K562 (cell line): ENCODE results near the gene KHDRBS2. TPM values are rescaled to one million over a fixed set of nuclear protein-coding genes. Genes with fewer than 3 reads are reported as not detected.

Source experiments
- ATAC-seq: fragments of 200-7000 bp; cut with Tn5 transposase; 3 replicates; pipeline ENCODE4 v1.9.1; 2020; ENCODE audit warnings: moderate library complexity
- BruUV-seq: library from RNA; stranded (reverse); fragments of 400-500 nt; replicated peaks from 2 replicates; lab custom pipeline; 2021; lab: Mats Ljungman, UMichigan
- CTCF ChIA-PET: fragments of 300-600 bp; formaldehyde crosslinking; extraction: SDS; loops from one replicate; lab custom pipeline; 2021; ENCODE audit warnings: low intra/inter-chr PET ratio; lab: Yijun Ruan, JAX
- POLR2A ChIA-PET: fragments of 300-600, 350-650 bp; sonication (Branson Sonifier 250); formaldehyde crosslinking; extraction: SDS; loops from one replicate; lab custom pipeline; 2021; ENCODE audit warnings: antibody characterized with exemption, inconsistent platforms; lab: Yijun Ruan, JAX
- DNase-seq, 4 experiments: peaks; one replicate each; pipeline versions ENCODE4 v3.0.0 to v3.0.0-alpha.2; 2011 to 2018; ENCODE audit warnings: low spot score in 3 of 4, mixed read lengths in 3 of 4; ENCODE audit errors: extremely low read depth in 1 of 4
- FAIRE-seq: peaks from 2 replicates; lab custom pipeline; 2011; peaks lifted over from hg19 to GRCh38; lab: Jason Lieb, UNC
- H2AFZ ChIP-seq: 2 replicates; pipeline ENCODE4 v1.6.0; 2011; ENCODE audit warnings: low read depth, low read length, control low read depth, inconsistent platforms
- H3K27ac ChIP-seq: fragments of 200-600 bp; 3 replicates; pipeline ENCODE4 v1.8.0; 2011; ENCODE audit warnings: low read depth, mild to moderate bottlenecking, control low read depth, inconsistent platforms, low read length, moderate library complexity, mixed read lengths; ENCODE audit errors: extremely low read depth
- H3K27me3 ChIP-seq, 2 experiments: fragments of 300-600 bp in 1 of 2; 2 replicates in 1 of 2; 3 replicates in 1 of 2; pipeline versions ENCODE4 v1.6.0 to v1.8.0; 2011; ENCODE audit warnings: inconsistent platforms in 2 of 2, low read length in 2 of 2, mild to moderate bottlenecking in 1 of 2, mixed read lengths in 1 of 2, moderate library complexity in 1 of 2; ENCODE audit not compliant: control insufficient read depth in 2 of 2, insufficient read depth in 2 of 2
- H3K36me3 ChIP-seq: fragments of 300-600 bp; 3 replicates; pipeline ENCODE4 v1.8.0; 2011; ENCODE audit warnings: mild to moderate bottlenecking, low read length, inconsistent platforms; ENCODE audit not compliant: control insufficient read depth, insufficient read depth
- H3K4me1 ChIP-seq, 2 experiments: fragments of 200-600 bp in 1 of 2; replicated peaks in 1 of 2; 2 replicates in 1 of 2; 3 replicates in 1 of 2; pipeline versions ENCODE4 v1.5.1 to v1.8.0; 2011; ENCODE audit warnings: inconsistent platforms in 2 of 2, low read length in 2 of 2, mild to moderate bottlenecking in 1 of 2, mixed read lengths in 1 of 2, moderate library complexity in 1 of 2; ENCODE audit not compliant: control insufficient read depth in 2 of 2, insufficient read depth in 2 of 2
- H3K4me2 ChIP-seq: 2 replicates; pipeline ENCODE4 v1.6.1; 2011; ENCODE audit warnings: low read length, control low read depth, inconsistent platforms, mixed read lengths; ENCODE audit not compliant: insufficient read depth
- H3K4me3 ChIP-seq: fragments of 200-600 bp; sonication (generic), shearing (Covaris generic); 2 replicates; pipeline ENCODE4 v1.5.1; 2016; ENCODE audit warnings: control low read depth, inconsistent platforms
- H3K79me2 ChIP-seq: fragments of 200-600 bp; 3 replicates; pipeline ENCODE4 v1.8.0; 2011; ENCODE audit warnings: low read length, inconsistent platforms; ENCODE audit not compliant: control insufficient read depth, insufficient read depth
- H3K9ac ChIP-seq, 2 experiments: 2 replicates each; pipeline versions ENCODE4 v1.6.0 to v1.6.1; 2011; ENCODE audit warnings: low read depth in 2 of 2, low read length in 2 of 2, control low read depth in 1 of 2, inconsistent platforms in 1 of 2, mild to moderate bottlenecking in 1 of 2, mixed read lengths in 1 of 2; ENCODE audit not compliant: insufficient read depth in 1 of 2
- H3K9me1 ChIP-seq: one replicate; pipeline ENCODE4 v1.6.0; 2011; ENCODE audit warnings: inconsistent platforms, mild to moderate bottlenecking, low read length, moderate library complexity; ENCODE audit not compliant: control insufficient read depth, insufficient read depth
- H3K9me3 ChIP-seq: replicated peaks from 2 replicates; pipeline ENCODE4 v1.5.1; 2011; ENCODE audit warnings: low read depth, low read length, inconsistent platforms; ENCODE audit not compliant: control insufficient read depth, insufficient read depth
- H4K20me1 ChIP-seq: replicated peaks from 2 replicates; pipeline ENCODE4 v1.6.1; 2011; ENCODE audit warnings: low read length, inconsistent platforms, mixed read lengths; ENCODE audit not compliant: control insufficient read depth, insufficient read depth
- ARID3B ChIP-seq: fragments of 250-450 bp; sonication (Bioruptor Pico); IDR thresholded peaks from 2 replicates; pipeline ENCODE4 v1.4.0; 2020; ENCODE audit warnings: borderline replicate concordance
- ATF2 ChIP-seq: sonication (generic); formaldehyde crosslinking; IDR thresholded peaks from 2 replicates; pipeline ENCODE4 v1.8.1; 2022; ENCODE audit warnings: missing genetic modification reagents
- MYC ChIP-seq, 2 experiments: fragments of 250-450 bp in 1 of 2; sonication (Bioruptor Pico) in 1 of 2; IDR thresholded peaks; 2 replicates each; pipeline versions ENCODE4 v1.5.1 to v1.6.1; 2012 to 2021; ENCODE audit warnings: low read depth in 2 of 2, borderline replicate concordance in 1 of 2, improper control_type of control experiment in 1 of 2, low read length in 1 of 2, mild to moderate bottlenecking in 1 of 2, moderate library complexity in 1 of 2
- SIN3A ChIP-seq, 2 experiments: fragments of 150-350 bp in 1 of 2; IDR thresholded peaks; 2 replicates each; pipeline ENCODE4 v1.6.1; 2011 to 2016; ENCODE audit warnings: borderline replicate concordance in 2 of 2, low read depth in 2 of 2, low read length in 2 of 2, mild to moderate bottlenecking in 2 of 2, moderate library complexity in 2 of 2; ENCODE audit not compliant: control insufficient read depth in 1 of 2
- SMAD2 ChIP-seq: fragments of 150-350 bp; IDR thresholded peaks from 2 replicates; pipeline ENCODE4 v1.6.1; 2014; ENCODE audit warnings: low read depth, mild to moderate bottlenecking, low read length
- WHSC1 ChIP-seq: IDR thresholded peaks from one replicate; pipeline ENCODE4 v1.6.1; 2012; ENCODE audit warnings: low read length, control low read depth, inconsistent platforms
- ZFPM2 ChIP-seq: fragments of 250-450 bp; sonication (Bioruptor Pico); IDR thresholded peaks from 2 replicates; pipeline ENCODE4 v1.5.1; 2022; ENCODE audit warnings: mild to moderate bottlenecking
- ZNF239 ChIP-seq: fragments of 250-450 bp; sonication (Bioruptor Pico); IDR thresholded peaks from 2 replicates; pipeline ENCODE4 v1.4.0; 2020; ENCODE audit warnings: mild to moderate bottlenecking
- ZNF778 ChIP-seq: fragments of 450-650 bp; formaldehyde crosslinking; IDR thresholded peaks from 2 replicates; pipeline ENCODE4 v1.4.0; 2020; ENCODE audit warnings: mild to moderate bottlenecking, moderate library complexity
- WGBS: fragments of 100-300 bp; shearing (Covaris generic); methylation state at CpG from one replicate; pipeline ENCODE4 v1.1.6; 2016; ENCODE audit warnings: low coverage, mixed read lengths; ENCODE audit not compliant: insufficient coverage; ENCODE audit errors: missing lambda C conversion rate; 5-methylcytosine and 5-hydroxymethylcytosine counted together
- in situ Hi-C: fragments of 300-500 bp; cut with MboI; formaldehyde crosslinking; loops from 4 replicates; pipeline ENCODE4 v1.15.0; 2018; ENCODE audit warnings: inconsistent platforms, mixed read lengths
- intact Hi-C: fragments of 100-400 bp; cut with micrococcal nuclease; formaldehyde crosslinking; loops from 2 replicates; pipeline ENCODE4 v1.14.2; 2022
- polyA plus RNA-seq, 8 experiments: library from polyadenylated mRNA; depleted of rRNA in 4 of 8; stranded (reverse) in 5 of 8; unstranded in 3 of 8; fragments of >200 nt; fragmentation: Nextera tagmentation in 2 of 8; fragmentation: Illumina TruSeq in 1 of 8; extraction: Ambion mirVana in 2 of 8; extraction: Trizol in 1 of 8; gene quantifications; 2 replicates each; pipeline versions ENCODE4 v1.2.1 to v1.2.3, GENCODE V29; 2011 to 2014; ENCODE audit warnings: inconsistent platforms in 1 of 8, missing spikeins in 1 of 8
- total RNA-seq, 7 experiments: library from RNA; depleted of rRNA in 6 of 7; stranded (reverse); fragments of >200 nt in 6 of 7; fragmentation: Illumina TruSeq in 2 of 7; extraction: Trizol in 2 of 7; gene quantifications; 2 replicates each; pipeline versions ENCODE4 v1.2.1 to v1.2.3, GENCODE V29; 2011 to 2021; ENCODE audit warnings: low replicate concordance in 1 of 7

KHDRBS2 gene
- total and polyA plus RNA-seq, 9 of the 15 experiments (the other 6 are each of a cell fraction or from before 2014, with no cell fraction given), result not detected

- ATAC-seq, result no peak
- no peaks in the 10 kb centered on the region for H4K20me1 ChIP-seq
- POLR2A ChIA-PET, result no interaction called here
- CTCF ChIA-PET, result no interaction called here
- BruUV-seq, result no TSS peak
- no peak for TF ChIP-seq SMAD2
- no peak for TF ChIP-seq SIN3A (IDR thresholded peaks at IDR 0.05; ENCODE audit: borderline replicate concordance in 2 of 2, control insufficient read depth in 1 of 2, low read depth in 2 of 2, low read length in 2 of 2)
- TF ChIP-seq ZNF239, result no peak
- no peak for TF ChIP-seq MYC (IDR thresholded peaks at IDR 0.05; ENCODE audit: low read depth, low read length)
- TF ChIP-seq MYC (CRISPR knock-in tag; IDR thresholded peaks at IDR 0.05; ENCODE audit: borderline replicate concordance, low read depth), result no peak
- TF ChIP-seq WHSC1, result no peak
- TF ChIP-seq, all 486 proteins: peak for 0
- Histone ChIP-seq H3K4me3 (no peak overlapping the region), H3K36me3 (no peaks in the 10 kb centered on the region), H3K9ac (no peak overlapping the region), H3K4me2 (no peak overlapping the region), H2AFZ (no peak overlapping the region), H3K9me1 (no peaks in the 10 kb centered on the region), H3K27me3 (no peaks in the 10 kb centered on the region), H3K4me1 (no peaks in the 10 kb centered on the region), H3K9me3 (no peaks in the 10 kb centered on the region), H3K79me2 (no peaks in the 10 kb centered on the region), H3K27ac (no peak overlapping the region)
- WGBS, result 2% methylated on average over 5 of the region's 5 CpGs
- DNase-seq (no peak), FAIRE-seq (no peak)
- intact Hi-C loops (no loop called here), in situ Hi-C loops (no loop called here)
Measured at GRCh38 chr6:61745994-61746393, 540.0 kb downstream of the KHDRBS2 start.

GRCh38 chr6:61711849-61712248 lies 574.2 kb downstream of the KHDRBS2 start:
- no peaks in the 10 kb centered on the region for H3K4me1 ChIP-seq
- no peaks in the 10 kb centered on the region for H4K20me1 ChIP-seq
- H3K27ac ChIP-seq, result no peak overlapping the region
- CTCF ChIA-PET, result no interaction called here
- no peaks in the 10 kb centered on the region for H3K79me2 ChIP-seq
- DNase-seq, result no peak
- 7% methylated on average over 3 of the region's 3 CpGs for WGBS
- in situ Hi-C loops, result no loop called here
- intact Hi-C loops, result no loop called here
- no peaks in the 10 kb centered on the region; the same call in 1 of the 2 replicates for H3K9me3 ChIP-seq
- no peak overlapping the region for H3K4me3 ChIP-seq
- POLR2A ChIA-PET, result no interaction called here
- no peak for ATAC-seq
- H3K36me3 ChIP-seq, result no peaks in the 10 kb centered on the region
- no peak overlapping the region for H2AFZ ChIP-seq
- BruUV-seq, result no TSS peak
- no peaks in the 10 kb centered on the region for H3K9me1 ChIP-seq
- no peak overlapping the region for H3K4me2 ChIP-seq
- H3K9ac ChIP-seq, result no peak overlapping the region
- H3K27me3 ChIP-seq, result no peaks in the 10 kb centered on the region
- FAIRE-seq, result no peak
- TF ChIP-seq ARID3B (CRISPR knock-in tag) (no peak), ATF2 (CRISPR knock-in tag) (no peak), ZFPM2 (CRISPR knock-in tag) (no peak), MYC (IDR thresholded peaks at IDR 0.05; ENCODE audit: low read depth, low read length) (no peak), MYC (CRISPR knock-in tag; IDR thresholded peaks at IDR 0.05; ENCODE audit: borderline replicate concordance, low read depth) (no peak), ZNF778 (CRISPR knock-in tag) (no peak)
